ENCODE data around the gene SELPLG.

DNA sequence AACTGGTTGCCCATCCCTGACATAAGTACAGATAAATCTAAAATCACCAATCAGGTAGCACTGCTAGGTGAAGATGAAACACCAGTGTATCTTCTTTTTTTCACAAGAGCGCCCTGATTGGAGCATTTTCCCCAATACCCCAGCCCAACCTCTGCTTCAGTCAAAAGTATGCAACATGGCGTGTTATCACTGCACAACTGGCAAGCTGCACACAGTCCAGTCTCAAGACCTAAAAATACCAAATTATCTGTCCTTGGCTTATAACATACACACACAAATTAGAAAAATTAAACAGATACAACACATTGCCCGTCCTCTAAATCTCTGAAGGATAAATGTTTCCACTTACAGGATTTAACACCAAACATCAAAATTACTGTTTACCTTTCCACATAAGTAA, 20.2 kb upstream of the SELPLG start:
- TF ChIP-seq, protein P1, sequence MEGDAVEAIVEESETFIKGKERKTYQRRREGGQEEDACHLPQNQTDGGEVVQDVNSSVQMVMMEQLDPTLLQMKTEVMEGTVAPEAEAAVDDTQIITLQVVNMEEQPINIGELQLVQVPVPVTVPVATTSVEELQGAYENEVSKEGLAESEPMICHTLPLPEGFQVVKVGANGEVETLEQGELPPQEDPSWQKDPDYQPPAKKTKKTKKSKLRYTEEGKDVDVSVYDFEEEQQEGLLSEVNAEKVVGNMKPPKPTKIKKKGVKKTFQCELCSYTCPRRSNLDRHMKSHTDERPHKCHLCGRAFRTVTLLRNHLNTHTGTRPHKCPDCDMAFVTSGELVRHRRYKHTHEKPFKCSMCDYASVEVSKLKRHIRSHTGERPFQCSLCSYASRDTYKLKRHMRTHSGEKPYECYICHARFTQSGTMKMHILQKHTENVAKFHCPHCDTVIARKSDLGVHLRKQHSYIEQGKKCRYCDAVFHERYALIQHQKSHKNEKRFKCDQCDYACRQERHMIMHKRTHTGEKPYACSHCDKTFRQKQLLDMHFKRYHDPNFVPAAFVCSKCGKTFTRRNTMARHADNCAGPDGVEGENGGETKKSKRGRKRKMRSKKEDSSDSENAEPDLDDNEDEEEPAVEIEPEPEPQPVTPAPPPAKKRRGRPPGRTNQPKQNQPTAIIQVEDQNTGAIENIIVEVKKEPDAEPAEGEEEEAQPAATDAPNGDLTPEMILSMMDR (IDR thresholded peaks at IDR 0.05 in 4 of 5, conservative IDR thresholded peaks at IDR 0.05 in 1 of 5) = no peak
- TF ChIP-seq POLR2A (IDR thresholded peaks at IDR 0.05) = no peak
